Measurements from ENCODE around the gene PDGFD.

The PDGFD gene

DNA sequence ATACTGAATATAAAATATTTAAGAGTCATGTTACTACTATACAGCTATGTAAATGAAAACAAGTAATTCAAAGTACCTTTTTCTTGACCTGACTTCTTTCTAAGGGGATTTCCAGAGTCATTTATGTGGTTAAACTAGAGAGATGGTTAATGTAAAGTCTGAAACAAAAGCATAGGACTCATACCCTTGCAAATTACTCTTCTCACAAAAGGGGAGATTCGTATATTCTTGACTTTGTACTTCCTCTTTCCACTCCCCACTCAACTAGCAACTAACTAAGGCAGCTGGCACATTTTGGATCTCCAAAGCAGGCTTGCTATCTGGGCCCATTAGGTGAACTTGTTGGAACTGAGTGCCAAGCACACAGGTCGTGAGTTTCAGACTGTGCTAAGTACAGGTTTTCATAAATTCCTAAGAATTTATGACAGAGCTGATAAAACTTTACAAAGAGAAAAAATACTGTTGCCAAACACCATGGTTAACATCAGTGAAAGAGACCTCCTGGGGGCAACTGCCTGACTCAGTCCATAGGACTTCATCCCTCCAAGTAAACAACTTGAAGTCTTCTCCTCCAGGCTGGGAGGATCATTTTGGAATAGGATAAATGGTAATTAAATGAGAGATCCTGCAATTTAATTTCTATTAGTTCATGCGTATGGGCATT is 204.5 kb downstream of the PDGFD start:
- H3K27me3 ChIP-seq (ENCODE audit: control insufficient read depth in 1 of 2, insufficient read depth in 2 of 2, low read length in 2 of 2): no peaks in the 10 kb centered on the region
- H3K27ac ChIP-seq (ENCODE audit: low read length): no peak overlapping the region
- H3K4me1 ChIP-seq (ENCODE audit: control insufficient read depth, insufficient read depth, low read length): no peaks in the 10 kb centered on the region

DNA sequence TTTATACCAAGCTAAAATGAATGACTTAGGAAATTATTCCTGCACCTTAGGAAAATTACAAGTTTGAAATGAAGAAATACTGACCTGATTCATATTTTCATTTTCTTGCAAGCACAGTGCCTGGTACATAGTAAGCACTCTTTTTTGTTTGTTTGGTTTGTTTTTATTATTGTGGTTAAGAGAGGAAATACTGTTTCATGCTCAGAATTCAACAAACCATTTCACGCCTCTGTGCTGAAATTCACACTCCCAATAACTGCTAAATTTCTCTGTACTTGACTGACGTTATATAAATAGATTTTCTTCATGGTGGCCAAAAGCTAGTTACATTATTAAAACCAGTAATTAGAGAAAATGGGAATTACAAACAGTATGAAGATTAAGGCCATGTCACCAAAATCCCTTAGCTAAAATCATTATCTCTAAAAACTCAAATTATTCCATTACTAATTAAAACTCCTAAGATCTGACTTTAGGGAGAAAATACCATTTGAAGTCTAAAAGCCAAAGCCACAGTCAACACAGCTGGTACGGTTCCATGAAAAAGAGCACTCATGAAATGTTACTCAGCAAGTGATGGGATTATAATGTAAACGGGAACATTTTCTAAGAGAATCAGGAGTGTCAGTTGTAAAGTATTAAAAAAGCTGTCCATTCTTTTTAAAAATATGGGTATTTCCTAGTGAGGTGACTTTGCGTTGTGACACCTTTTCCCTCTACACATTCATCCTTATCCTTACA is 205.3 kb downstream of the PDGFD start:
- Histone ChIP-seq H3K9ac (ENCODE audit: low read length in 2 of 2) (no peak overlapping the region), H3K27ac (ENCODE audit: low read length) (no peak overlapping the region), H3K27me3 (ENCODE audit: control insufficient read depth in 1 of 2, insufficient read depth in 2 of 2, low read length in 2 of 2) (no peaks in the 10 kb centered on the region)

More for the DNA sequence above, 204.5 kb downstream of the PDGFD start:
- no peak overlapping the region for H3K9ac ChIP-seq (ENCODE audit: low read length in 2 of 2)
- H3K4me3 ChIP-seq (ENCODE audit: low read length in 2 of 2): no peak overlapping the region
- no peaks in the 10 kb centered on the region for H3K9me3 ChIP-seq (ENCODE audit: control insufficient read depth in 2 of 2, low read length in 2 of 2)
- H3K36me3 ChIP-seq (ENCODE audit: control insufficient read depth in 2 of 2, insufficient read depth in 2 of 2, low read length in 2 of 2): no peaks in the 10 kb centered on the region

DNA sequence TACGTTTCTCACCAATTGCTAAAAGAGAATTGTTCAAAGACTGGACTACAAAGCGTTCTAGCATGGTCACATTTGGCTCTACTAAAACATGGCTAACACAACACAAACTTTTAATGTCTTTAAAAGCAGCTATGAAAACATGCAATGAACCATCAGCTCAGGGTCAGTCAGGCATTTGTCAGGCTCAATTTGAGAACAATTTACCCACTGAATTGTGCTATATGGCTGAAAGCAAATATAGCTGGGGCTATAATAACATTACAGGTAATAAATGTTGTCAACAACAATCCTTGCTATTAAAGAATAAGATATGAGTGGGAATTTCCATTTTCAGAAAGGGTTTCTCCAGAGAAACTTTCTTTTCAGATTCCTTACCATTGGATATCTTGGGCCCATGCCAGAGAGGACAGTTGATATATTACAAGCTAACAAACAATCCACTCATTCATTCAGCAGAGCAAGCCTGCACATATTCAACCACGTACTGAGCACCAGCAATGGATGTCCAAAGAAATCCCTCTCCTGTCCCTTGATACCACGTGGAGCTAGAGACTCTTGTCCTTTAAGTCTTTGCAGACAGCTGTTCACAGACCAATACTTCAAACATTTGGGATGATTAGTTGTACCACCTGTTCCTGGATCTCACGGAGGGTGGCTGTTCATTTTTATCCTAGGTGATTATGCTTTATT is 210.0 kb downstream of the PDGFD start:
- Histone ChIP-seq H3K4me3 (ENCODE audit: low read length in 2 of 2) (no peak overlapping the region), H3K27me3 (ENCODE audit: control insufficient read depth in 1 of 2, insufficient read depth in 2 of 2, low read length in 2 of 2) (no peaks in the 10 kb centered on the region), H3K4me1 (ENCODE audit: control insufficient read depth, insufficient read depth, low read length) (no peaks in the 10 kb centered on the region), H3K27ac (ENCODE audit: low read length) (no peak overlapping the region), H3K36me3 (ENCODE audit: control insufficient read depth in 2 of 2, insufficient read depth in 2 of 2, low read length in 2 of 2) (no peaks in the 10 kb centered on the region), H3K9me3 (ENCODE audit: control insufficient read depth in 2 of 2, low read length in 2 of 2) (no peaks in the 10 kb centered on the region), H3K9ac (ENCODE audit: low read length in 2 of 2) (no peak overlapping the region)

More for the DNA sequence above, 205.3 kb downstream of the PDGFD start:
- Histone ChIP-seq H3K36me3 (ENCODE audit: control insufficient read depth in 2 of 2, insufficient read depth in 2 of 2, low read length in 2 of 2) (no peaks in the 10 kb centered on the region), H3K9me3 (ENCODE audit: control insufficient read depth in 2 of 2, low read length in 2 of 2) (no peaks in the 10 kb centered on the region), H3K4me1 (ENCODE audit: control insufficient read depth, insufficient read depth, low read length) (no peaks in the 10 kb centered on the region), H3K4me3 (ENCODE audit: low read length in 2 of 2) (no peak overlapping the region)

DNA sequence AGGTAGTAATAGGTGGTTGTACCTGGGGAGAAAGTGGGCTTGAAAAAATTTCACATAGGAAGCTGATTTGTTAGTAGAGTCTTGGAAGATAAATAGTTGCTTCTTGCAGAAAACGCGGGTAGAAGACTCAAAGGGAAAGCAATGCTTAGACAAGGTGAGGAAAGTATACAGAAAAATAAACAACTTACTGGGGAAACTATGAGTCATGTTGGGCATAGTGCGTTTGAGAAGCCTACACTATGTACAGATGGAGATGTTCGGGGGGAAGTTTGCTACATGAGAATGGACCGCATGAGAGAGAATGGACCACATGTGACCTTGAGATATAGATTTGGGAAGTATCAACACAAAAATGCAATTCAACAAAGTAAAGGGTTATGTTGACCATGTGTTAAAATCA is 214.2 kb downstream of the PDGFD start:
- Histone ChIP-seq H3K4me1 (ENCODE audit: control insufficient read depth, insufficient read depth, low read length) (no peaks in the 10 kb centered on the region), H3K9me3 (ENCODE audit: control insufficient read depth in 2 of 2, low read length in 2 of 2) (no peaks in the 10 kb centered on the region), H3K27me3 (ENCODE audit: control insufficient read depth in 1 of 2, insufficient read depth in 2 of 2, low read length in 2 of 2) (peaks cover 0 to 2% of the 10 kb centered on the region in 2 donors), H3K27ac (ENCODE audit: low read length) (no peak overlapping the region), H3K36me3 (ENCODE audit: control insufficient read depth in 2 of 2, insufficient read depth in 2 of 2, low read length in 2 of 2) (no peaks in the 10 kb centered on the region), H3K4me3 (ENCODE audit: low read length in 2 of 2) (no peak overlapping the region), H3K9ac (ENCODE audit: low read length in 2 of 2) (no peak overlapping the region)

DNA sequence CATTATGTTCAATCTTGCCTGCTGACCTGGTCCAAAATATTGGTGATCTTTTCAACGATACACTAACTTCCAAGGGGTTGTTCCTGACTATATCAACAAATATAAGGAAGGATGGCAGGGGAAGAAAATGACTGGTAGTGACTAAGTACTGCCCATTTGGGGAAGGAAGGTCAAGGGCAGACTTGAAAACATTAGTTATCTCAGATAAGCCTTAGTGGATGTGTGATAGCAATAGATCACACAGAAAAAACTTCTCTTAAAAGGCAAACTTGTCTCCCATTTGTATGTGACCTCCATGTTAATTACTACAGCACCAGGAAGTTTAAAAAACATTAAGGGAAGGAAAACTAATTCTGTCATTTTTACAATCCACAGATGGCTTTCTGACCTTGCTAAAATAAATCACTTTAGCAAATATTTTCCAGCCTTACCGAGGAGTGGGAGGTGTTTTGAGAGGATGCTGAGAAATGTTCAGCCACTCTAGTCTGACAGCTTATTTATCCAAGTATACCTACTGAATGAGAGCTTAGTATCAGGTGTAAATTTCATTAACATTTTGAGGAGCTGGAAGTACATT is 215.7 kb downstream of the PDGFD start:
- no peak overlapping the region for H3K27ac ChIP-seq (ENCODE audit: low read length)
- H3K27me3 ChIP-seq (ENCODE audit: control insufficient read depth in 1 of 2, insufficient read depth in 2 of 2, low read length in 2 of 2): peaks cover 0 to 2% of the 10 kb centered on the region in 2 donors
- no peak overlapping the region for H3K9ac ChIP-seq (ENCODE audit: low read length in 2 of 2)
- no peak overlapping the region for H3K4me3 ChIP-seq (ENCODE audit: low read length in 2 of 2)
- H3K4me1 ChIP-seq (ENCODE audit: control insufficient read depth, insufficient read depth, low read length): no peaks in the 10 kb centered on the region
- no peaks in the 10 kb centered on the region for H3K36me3 ChIP-seq (ENCODE audit: control insufficient read depth in 2 of 2, insufficient read depth in 2 of 2, low read length in 2 of 2)
- no peaks in the 10 kb centered on the region for H3K9me3 ChIP-seq (ENCODE audit: control insufficient read depth in 2 of 2, low read length in 2 of 2)

DNA sequence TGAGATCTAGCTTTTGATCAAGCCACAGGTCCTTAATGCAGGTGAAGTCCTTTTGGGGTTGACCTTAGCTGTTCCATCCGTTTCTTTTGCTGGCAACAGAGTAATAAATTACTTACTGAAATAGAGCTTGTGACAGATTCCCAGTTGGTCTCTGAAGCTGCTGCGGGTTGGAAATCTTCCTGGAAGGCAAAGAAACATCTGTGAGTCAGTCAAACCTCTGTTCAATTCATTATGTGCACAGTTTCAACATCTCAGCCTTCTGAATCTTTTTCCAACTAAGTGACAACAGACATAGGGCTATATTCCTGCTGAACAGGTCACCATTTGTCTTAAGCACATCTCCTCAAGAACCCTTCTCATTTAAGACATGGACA is 216.4 kb downstream of the PDGFD start:
- Histone ChIP-seq H3K36me3 (ENCODE audit: control insufficient read depth in 2 of 2, insufficient read depth in 2 of 2, low read length in 2 of 2) (no peaks in the 10 kb centered on the region), H3K4me3 (ENCODE audit: low read length in 2 of 2) (no peak overlapping the region), H3K27ac (ENCODE audit: low read length) (no peak overlapping the region), H3K9me3 (ENCODE audit: control insufficient read depth in 2 of 2, low read length in 2 of 2) (no peaks in the 10 kb centered on the region), H3K4me1 (ENCODE audit: control insufficient read depth, insufficient read depth, low read length) (no peaks in the 10 kb centered on the region), H3K27me3 (ENCODE audit: control insufficient read depth in 1 of 2, insufficient read depth in 2 of 2, low read length in 2 of 2) (peaks cover 0 to 2% of the 10 kb centered on the region in 2 donors), H3K9ac (ENCODE audit: low read length in 2 of 2) (no peak overlapping the region)

DNA sequence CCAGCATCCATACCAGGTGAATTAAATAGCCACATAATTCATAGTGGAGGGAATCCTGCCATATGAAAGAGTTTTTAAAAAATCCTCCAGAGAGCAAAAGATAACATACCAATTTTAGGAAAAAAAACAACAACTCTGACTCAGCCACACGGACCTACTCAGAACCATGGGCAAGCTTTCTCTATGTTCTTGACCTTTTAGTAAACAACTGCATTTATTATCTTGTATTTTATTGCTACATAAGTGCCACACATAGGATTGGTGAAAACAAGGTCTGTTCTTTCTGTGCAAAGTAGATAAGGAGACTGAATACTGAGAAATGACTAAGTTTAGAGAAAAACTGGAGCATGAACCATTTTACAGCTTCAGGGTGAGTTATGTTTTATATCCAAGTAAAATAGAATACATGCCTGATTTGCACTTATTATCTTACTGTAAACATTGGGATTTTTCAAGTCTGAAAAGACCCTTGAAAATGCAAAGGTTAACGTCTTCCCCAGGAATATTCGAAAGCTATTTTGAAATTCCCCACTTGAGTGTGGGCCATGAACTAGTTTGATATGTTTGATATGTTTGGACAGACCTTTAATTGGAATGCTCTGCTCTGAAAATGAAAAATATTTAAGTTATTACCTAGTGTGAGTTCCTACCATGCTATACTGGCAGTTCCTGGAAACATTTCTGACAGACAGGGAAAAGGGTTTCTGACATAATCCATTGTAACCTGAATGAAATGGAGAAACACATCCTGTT is 217.0 kb downstream of the PDGFD start:
- Histone ChIP-seq H3K9ac (ENCODE audit: low read length in 2 of 2) (no peak overlapping the region), H3K4me3 (ENCODE audit: low read length in 2 of 2) (no peak overlapping the region), H3K4me1 (ENCODE audit: control insufficient read depth, insufficient read depth, low read length) (no peaks in the 10 kb centered on the region), H3K36me3 (ENCODE audit: control insufficient read depth in 2 of 2, insufficient read depth in 2 of 2, low read length in 2 of 2) (no peaks in the 10 kb centered on the region), H3K9me3 (ENCODE audit: control insufficient read depth in 2 of 2, low read length in 2 of 2) (no peaks in the 10 kb centered on the region), H3K27ac (ENCODE audit: low read length) (no peak overlapping the region), H3K27me3 (ENCODE audit: control insufficient read depth in 1 of 2, insufficient read depth in 2 of 2, low read length in 2 of 2) (peaks cover 0 to 2% of the 10 kb centered on the region in 2 donors)

DNA sequence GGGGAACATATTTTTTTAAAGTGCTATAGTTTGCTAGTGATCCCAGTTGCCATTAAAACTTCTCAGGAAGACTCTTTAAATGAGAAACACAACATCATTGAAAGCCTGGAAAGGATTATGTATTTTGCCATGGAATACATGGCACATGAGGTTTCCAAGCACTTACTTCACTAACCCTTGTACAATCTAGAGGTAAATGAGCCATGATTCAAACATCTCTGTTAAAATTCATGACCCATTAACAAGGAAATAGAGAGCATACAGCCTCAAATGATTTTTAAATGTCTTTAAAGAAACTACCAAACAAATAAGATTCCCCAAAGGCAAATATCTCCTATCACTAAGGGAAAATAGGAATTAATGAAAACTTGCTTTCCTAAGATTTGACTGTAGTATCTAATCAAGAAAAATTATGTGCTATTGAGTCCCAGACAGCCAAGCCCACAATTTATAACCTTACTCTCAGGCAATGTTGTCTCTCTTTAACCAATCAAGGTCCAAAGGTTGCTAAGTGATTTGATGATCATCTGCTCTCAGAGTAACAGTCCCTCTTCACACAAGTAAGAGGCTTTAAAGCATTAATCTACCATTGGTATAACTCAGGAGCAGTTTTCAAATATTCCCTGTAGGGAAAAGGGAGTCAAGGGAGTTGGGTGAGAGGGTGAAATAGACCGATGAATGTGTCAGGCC is 219.6 kb downstream of the PDGFD start:
- Histone ChIP-seq H3K4me3 (ENCODE audit: low read length in 2 of 2) (no peak overlapping the region), H3K9ac (ENCODE audit: low read length in 2 of 2) (no peak overlapping the region), H3K36me3 (ENCODE audit: control insufficient read depth in 2 of 2, insufficient read depth in 2 of 2, low read length in 2 of 2) (no peaks in the 10 kb centered on the region), H3K27ac (ENCODE audit: low read length) (no peak overlapping the region), H3K27me3 (ENCODE audit: control insufficient read depth in 1 of 2, insufficient read depth in 2 of 2, low read length in 2 of 2) (peaks cover 0 to 2% of the 10 kb centered on the region in 2 donors), H3K9me3 (ENCODE audit: control insufficient read depth in 2 of 2, low read length in 2 of 2) (no peaks in the 10 kb centered on the region), H3K4me1 (ENCODE audit: control insufficient read depth, insufficient read depth, low read length) (no peaks in the 10 kb centered on the region)

DNA sequence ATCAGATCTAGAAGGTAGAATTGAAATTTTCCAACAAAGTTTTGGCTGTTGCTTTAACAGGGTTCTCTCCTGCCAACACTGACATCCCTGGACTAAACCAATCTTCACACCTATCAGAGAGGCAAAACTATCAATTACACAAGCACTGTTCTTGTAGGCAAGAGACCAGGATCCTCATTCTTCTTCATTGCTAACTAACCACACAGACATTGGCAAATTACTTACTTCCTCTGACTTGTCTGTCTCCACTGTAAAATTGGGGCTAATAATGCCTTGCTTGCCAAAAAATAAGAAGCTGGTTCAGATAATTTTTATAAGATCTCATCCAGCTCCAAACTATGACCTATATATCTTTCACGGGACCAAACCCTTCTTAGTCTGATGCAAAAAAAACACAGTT is 221.3 kb downstream of the PDGFD start:
- no peak overlapping the region for H3K27ac ChIP-seq (ENCODE audit: low read length)
- no peaks in the 10 kb centered on the region for H3K36me3 ChIP-seq (ENCODE audit: control insufficient read depth in 2 of 2, insufficient read depth in 2 of 2, low read length in 2 of 2)
- H3K9me3 ChIP-seq (ENCODE audit: control insufficient read depth in 2 of 2, low read length in 2 of 2): no peaks in the 10 kb centered on the region
- H3K27me3 ChIP-seq (ENCODE audit: control insufficient read depth in 1 of 2, insufficient read depth in 2 of 2, low read length in 2 of 2): no peaks in the 10 kb centered on the region
- no peak overlapping the region for H3K4me3 ChIP-seq (ENCODE audit: low read length in 2 of 2)
- no peak overlapping the region for H3K9ac ChIP-seq (ENCODE audit: low read length in 2 of 2)
- H3K4me1 ChIP-seq (ENCODE audit: control insufficient read depth, insufficient read depth, low read length): no peaks in the 10 kb centered on the region

DNA sequence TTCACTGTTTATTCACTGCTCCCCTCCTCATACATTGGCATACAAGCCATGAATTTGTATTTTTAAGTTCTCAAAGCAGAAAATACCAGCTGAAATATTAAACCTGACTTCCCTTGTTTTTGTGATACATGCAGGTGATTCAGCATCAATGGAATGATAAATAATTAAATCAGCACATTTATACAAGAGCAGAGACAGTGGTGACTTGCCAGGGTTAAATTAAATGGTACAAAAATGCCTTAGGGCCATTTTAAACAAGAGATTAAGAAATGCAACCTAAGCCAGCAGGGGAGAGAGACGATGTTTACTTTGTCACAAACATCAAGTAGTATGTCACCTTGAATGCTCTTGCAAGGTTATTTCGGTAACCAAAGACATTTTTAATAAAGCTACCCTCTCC is 223.4 kb downstream of the PDGFD start:
- no peaks in the 10 kb centered on the region for H3K4me1 ChIP-seq (ENCODE audit: control insufficient read depth, insufficient read depth, low read length)
- H3K36me3 ChIP-seq (ENCODE audit: control insufficient read depth in 2 of 2, insufficient read depth in 2 of 2, low read length in 2 of 2): no peaks in the 10 kb centered on the region
- no peak overlapping the region for H3K27ac ChIP-seq (ENCODE audit: low read length)
- no peak overlapping the region for H3K4me3 ChIP-seq (ENCODE audit: low read length in 2 of 2)
- H3K9me3 ChIP-seq (ENCODE audit: control insufficient read depth in 2 of 2, low read length in 2 of 2): no peaks in the 10 kb centered on the region
- H3K9ac ChIP-seq (ENCODE audit: low read length in 2 of 2): no peak overlapping the region
- no peaks in the 10 kb centered on the region for H3K27me3 ChIP-seq (ENCODE audit: control insufficient read depth in 1 of 2, insufficient read depth in 2 of 2, low read length in 2 of 2)

All from stomach smooth muscle (tissue), 2 donors.